ENCODE data around the gene CCDC126. TPM values are rescaled to one million over a fixed set of nuclear protein-coding genes. Genes with fewer than 3 reads are reported as not detected.

The CCDC126 gene
- total and polyA plus RNA-seq, 2 of the 8 experiments (the other 6 are each of a cell fraction or from before 2014, with no cell fraction given): 1.4 to 5.3 TPM

DNA sequence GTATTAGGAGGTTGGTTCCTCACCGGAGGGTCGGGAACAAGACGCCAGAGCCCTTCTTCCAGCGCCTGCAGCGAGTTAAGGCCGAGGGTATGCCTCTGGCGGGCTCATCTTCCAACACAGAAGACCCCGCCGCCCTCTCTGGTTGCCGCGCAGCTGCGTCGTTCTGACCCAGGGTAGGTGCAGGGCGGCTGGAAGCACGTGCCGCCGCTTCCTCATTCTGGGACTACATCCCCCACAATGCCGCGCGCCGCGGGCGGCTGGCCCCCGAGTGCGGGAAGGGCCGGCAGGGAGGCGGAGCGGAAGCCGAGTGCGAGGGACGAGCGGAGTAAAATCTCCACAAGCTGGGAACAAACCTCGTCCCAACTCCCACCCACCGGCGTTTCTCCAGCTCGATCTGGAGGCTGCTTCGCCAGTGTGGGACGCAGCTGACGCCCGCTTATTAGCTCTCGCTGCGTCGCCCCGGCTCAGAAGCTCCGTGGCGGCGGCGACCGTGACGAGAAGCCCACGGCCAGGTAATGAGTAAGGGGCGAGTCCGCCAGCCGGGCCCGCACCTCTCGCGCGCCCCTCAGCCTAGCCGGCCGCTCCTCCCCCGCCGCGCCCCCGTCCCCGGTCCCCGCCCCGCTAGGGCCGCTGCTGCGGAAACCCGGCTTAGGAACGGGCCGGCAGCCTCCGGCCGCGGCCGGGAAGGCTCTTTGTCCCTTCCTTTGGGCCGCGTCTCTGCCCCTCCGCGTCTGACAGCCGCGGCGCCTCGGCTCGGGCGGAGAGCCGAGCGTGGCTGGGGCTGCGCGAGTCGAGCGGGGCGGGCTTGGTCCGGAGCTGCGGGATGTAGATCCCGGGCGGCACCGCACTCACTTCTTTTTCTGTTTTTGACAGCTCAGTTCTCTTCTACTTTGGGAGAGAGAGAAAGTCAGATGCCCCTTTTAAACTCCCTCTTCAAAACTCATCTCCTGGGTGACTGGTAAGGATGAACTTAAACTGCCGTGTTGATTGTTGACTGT lies at the start of gene CCDC126 (continued):
- TF ChIP-seq SRF (IDR thresholded peaks at IDR 0.05; ENCODE audit: low read depth, low read length): no peak
- TF ChIP-seq EZH2 (IDR thresholded peaks at IDR 0.05; ENCODE audit: low read depth, low read length, severe bottlenecking): no peak
- peak; percentile 38 for TF ChIP-seq CTBP2 (IDR thresholded peaks at IDR 0.05; ENCODE audit: borderline replicate concordance, insufficient read depth, insufficient read length, low read length)
- TF ChIP-seq PHF8 (conservative IDR thresholded peaks at IDR 0.05; ENCODE audit: low read depth, low read length): peak; percentile 52; the same call in 1 of the 2 replicates
- TF ChIP-seq TAF1 (IDR thresholded peaks at IDR 0.05; ENCODE audit: low read depth, low read length): peak; percentile 27; the same call in 1 of the 2 replicates
- no peak for TF ChIP-seq RXRA (IDR thresholded peaks at IDR 0.05; ENCODE audit: insufficient read depth, low read depth, low read length)
- no peak for TF ChIP-seq SP2 (IDR thresholded peaks at IDR 0.05; ENCODE audit: low read length)
- no peak for TF ChIP-seq RFX5 (IDR thresholded peaks at IDR 0.05; ENCODE audit: borderline replicate concordance, low read depth, low read length)
- TF ChIP-seq SAP30 (IDR thresholded peaks at IDR 0.05; ENCODE audit: insufficient read depth, insufficient replicate concordance, low read length): peak; percentile 67
- no peak; a peak in 1 of 4 replicates for TF ChIP-seq RAD21 (IDR thresholded peaks at IDR 0.05 in 1 of 2, conservative IDR thresholded peaks at IDR 0.05 in 1 of 2; ENCODE audit: low read depth in 2 of 2, low read length in 2 of 2)
- no peak for TF ChIP-seq KDM5A (IDR thresholded peaks at IDR 0.05; ENCODE audit: low read length)
- TF ChIP-seq ZNF274 (IDR thresholded peaks at IDR 0.05; ENCODE audit: borderline replicate concordance, extremely low read depth, low read length): no peak
